ENCODE data around the gene ROCK1. TPM values are rescaled to one million over a fixed set of nuclear protein-coding genes. Genes with fewer than 3 reads are reported as not detected.

ROCK1 gene
- total and polyA plus RNA-seq, 4 donors = 7.4 to 28.7 (median 18.7) TPM

GRCh38 chr18:21146016-21146415 lies 34.4 kb upstream of the ROCK1 start:
- H3K27me3 ChIP-seq (ENCODE audit: control insufficient read depth in 4 of 4, insufficient read depth in 4 of 4, low read length in 3 of 4) = no peaks in the 10 kb centered on the region
- TF ChIP-seq HNF4A (conservative IDR thresholded peaks at IDR 0.05) = no peak
- TF ChIP-seq, protein P1, sequence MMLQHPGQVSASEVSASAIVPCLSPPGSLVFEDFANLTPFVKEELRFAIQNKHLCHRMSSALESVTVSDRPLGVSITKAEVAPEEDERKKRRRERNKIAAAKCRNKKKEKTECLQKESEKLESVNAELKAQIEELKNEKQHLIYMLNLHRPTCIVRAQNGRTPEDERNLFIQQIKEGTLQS (IDR thresholded peaks at IDR 0.05) = no peak
- no peak for TF ChIP-seq TAF1 (conservative IDR thresholded peaks at IDR 0.05)
- no peak for TF ChIP-seq ZBTB33 (IDR thresholded peaks at IDR 0.05)
- no peak for TF ChIP-seq SP1 (IDR thresholded peaks at IDR 0.05)
- TF ChIP-seq, protein P2, sequence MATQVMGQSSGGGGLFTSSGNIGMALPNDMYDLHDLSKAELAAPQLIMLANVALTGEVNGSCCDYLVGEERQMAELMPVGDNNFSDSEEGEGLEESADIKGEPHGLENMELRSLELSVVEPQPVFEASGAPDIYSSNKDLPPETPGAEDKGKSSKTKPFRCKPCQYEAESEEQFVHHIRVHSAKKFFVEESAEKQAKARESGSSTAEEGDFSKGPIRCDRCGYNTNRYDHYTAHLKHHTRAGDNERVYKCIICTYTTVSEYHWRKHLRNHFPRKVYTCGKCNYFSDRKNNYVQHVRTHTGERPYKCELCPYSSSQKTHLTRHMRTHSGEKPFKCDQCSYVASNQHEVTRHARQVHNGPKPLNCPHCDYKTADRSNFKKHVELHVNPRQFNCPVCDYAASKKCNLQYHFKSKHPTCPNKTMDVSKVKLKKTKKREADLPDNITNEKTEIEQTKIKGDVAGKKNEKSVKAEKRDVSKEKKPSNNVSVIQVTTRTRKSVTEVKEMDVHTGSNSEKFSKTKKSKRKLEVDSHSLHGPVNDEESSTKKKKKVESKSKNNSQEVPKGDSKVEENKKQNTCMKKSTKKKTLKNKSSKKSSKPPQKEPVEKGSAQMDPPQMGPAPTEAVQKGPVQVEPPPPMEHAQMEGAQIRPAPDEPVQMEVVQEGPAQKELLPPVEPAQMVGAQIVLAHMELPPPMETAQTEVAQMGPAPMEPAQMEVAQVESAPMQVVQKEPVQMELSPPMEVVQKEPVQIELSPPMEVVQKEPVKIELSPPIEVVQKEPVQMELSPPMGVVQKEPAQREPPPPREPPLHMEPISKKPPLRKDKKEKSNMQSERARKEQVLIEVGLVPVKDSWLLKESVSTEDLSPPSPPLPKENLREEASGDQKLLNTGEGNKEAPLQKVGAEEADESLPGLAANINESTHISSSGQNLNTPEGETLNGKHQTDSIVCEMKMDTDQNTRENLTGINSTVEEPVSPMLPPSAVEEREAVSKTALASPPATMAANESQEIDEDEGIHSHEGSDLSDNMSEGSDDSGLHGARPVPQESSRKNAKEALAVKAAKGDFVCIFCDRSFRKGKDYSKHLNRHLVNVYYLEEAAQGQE (IDR thresholded peaks at IDR 0.05) = no peak
- no peak for TF ChIP-seq JUND (IDR thresholded peaks at IDR 0.05)
- H3K9ac ChIP-seq (ENCODE audit: low read depth in 1 of 2, low read length in 2 of 2) = no peak overlapping the region
- DNase-seq (ENCODE audit: low spot score) = no peak
- H3K27ac ChIP-seq (ENCODE audit: low read depth in 1 of 2, low read length in 2 of 2) = no peak overlapping the region
- no peaks in the 10 kb centered on the region for H3K9me3 ChIP-seq (ENCODE audit: control insufficient read depth in 4 of 4, low read length in 3 of 4)
- H3K4me3 ChIP-seq (ENCODE audit: low read depth in 1 of 3, low read length in 3 of 3) = no peak overlapping the region
- no peaks in the 10 kb centered on the region for H3K36me3 ChIP-seq (ENCODE audit: control insufficient read depth in 4 of 4, insufficient read depth in 3 of 4, low read depth in 1 of 4, low read length in 3 of 4)
- H3K4me1 ChIP-seq (ENCODE audit: control insufficient read depth in 4 of 4, insufficient read depth in 4 of 4, low read length in 3 of 4) = peaks cover 0 to 1% (median 0%) of the 10 kb centered on the region in 4 donors

GRCh38 chr18:21145371-21145770 lies 33.8 kb upstream of the ROCK1 start:
- Histone ChIP-seq H3K27ac (ENCODE audit: low read depth in 1 of 2, low read length in 2 of 2) (no peak overlapping the region), H3K9me3 (ENCODE audit: control insufficient read depth in 4 of 4, low read length in 3 of 4) (no peaks in the 10 kb centered on the region), H3K9ac (ENCODE audit: low read depth in 1 of 2, low read length in 2 of 2) (no peak overlapping the region), H3K27me3 (ENCODE audit: control insufficient read depth in 4 of 4, insufficient read depth in 4 of 4, low read length in 3 of 4) (no peaks in the 10 kb centered on the region), H3K4me3 (ENCODE audit: low read depth in 1 of 3, low read length in 3 of 3) (no peak overlapping the region), H3K4me1 (ENCODE audit: control insufficient read depth in 4 of 4, insufficient read depth in 4 of 4, low read length in 3 of 4) (peaks cover 0 to 1% (median 0%) of the 10 kb centered on the region in 4 donors), H3K36me3 (ENCODE audit: control insufficient read depth in 4 of 4, insufficient read depth in 3 of 4, low read depth in 1 of 4, low read length in 3 of 4) (no peaks in the 10 kb centered on the region)
- DNase-seq (ENCODE audit: low spot score) = no peak
- WGBS = 83% methylated on average over 1 of the region's 1 CpG
- no peak for TF ChIP-seq FOXA2 (IDR thresholded peaks at IDR 0.05)
- no peak for TF ChIP-seq NR2F2 (IDR thresholded peaks at IDR 0.05)
- no peak for TF ChIP-seq TAF1 (conservative IDR thresholded peaks at IDR 0.05)
- TF ChIP-seq, protein P3, sequence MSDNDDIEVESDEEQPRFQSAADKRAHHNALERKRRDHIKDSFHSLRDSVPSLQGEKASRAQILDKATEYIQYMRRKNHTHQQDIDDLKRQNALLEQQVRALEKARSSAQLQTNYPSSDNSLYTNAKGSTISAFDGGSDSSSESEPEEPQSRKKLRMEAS (IDR thresholded peaks at IDR 0.05) = no peak
- TF ChIP-seq, protein P4, sequence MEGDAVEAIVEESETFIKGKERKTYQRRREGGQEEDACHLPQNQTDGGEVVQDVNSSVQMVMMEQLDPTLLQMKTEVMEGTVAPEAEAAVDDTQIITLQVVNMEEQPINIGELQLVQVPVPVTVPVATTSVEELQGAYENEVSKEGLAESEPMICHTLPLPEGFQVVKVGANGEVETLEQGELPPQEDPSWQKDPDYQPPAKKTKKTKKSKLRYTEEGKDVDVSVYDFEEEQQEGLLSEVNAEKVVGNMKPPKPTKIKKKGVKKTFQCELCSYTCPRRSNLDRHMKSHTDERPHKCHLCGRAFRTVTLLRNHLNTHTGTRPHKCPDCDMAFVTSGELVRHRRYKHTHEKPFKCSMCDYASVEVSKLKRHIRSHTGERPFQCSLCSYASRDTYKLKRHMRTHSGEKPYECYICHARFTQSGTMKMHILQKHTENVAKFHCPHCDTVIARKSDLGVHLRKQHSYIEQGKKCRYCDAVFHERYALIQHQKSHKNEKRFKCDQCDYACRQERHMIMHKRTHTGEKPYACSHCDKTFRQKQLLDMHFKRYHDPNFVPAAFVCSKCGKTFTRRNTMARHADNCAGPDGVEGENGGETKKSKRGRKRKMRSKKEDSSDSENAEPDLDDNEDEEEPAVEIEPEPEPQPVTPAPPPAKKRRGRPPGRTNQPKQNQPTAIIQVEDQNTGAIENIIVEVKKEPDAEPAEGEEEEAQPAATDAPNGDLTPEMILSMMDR (IDR thresholded peaks at IDR 0.05; ENCODE audit: low read depth, low read length, missing input control) = no peak
- TF ChIP-seq RXRA (IDR thresholded peaks at IDR 0.05) = no peak
- no peak for TF ChIP-seq SP1 (IDR thresholded peaks at IDR 0.05)
- no peak for TF ChIP-seq FOXA1 (IDR thresholded peaks at IDR 0.05)
- no peak for TF ChIP-seq HNF4A (conservative IDR thresholded peaks at IDR 0.05)
- TF ChIP-seq ZBTB33 (IDR thresholded peaks at IDR 0.05) = no peak
- no peak for TF ChIP-seq EGR1 (IDR thresholded peaks at IDR 0.05; ENCODE audit: low read depth in 2 of 2)
- TF ChIP-seq GABPA (IDR thresholded peaks at IDR 0.05 in 1 of 2, conservative IDR thresholded peaks at IDR 0.05 in 1 of 2) = no peak
- TF ChIP-seq, protein P2 (IDR thresholded peaks at IDR 0.05) = no peak

Data from liver (tissue), 9 donors.